Islet precursor cell (in vitro differentiated cells): Measurements from ENCODE around the gene LARGE1.
"Not testable (repeated sequence)": the region's sequence is repeated elsewhere in the genome, so short reads cannot be mapped to it uniquely, and the experiment has no call there.

Experiments
- DNase-seq: peaks from one replicate; pipeline ENCODE4 v3.0.0-alpha.2; 2018

The LARGE1 gene

DNA sequence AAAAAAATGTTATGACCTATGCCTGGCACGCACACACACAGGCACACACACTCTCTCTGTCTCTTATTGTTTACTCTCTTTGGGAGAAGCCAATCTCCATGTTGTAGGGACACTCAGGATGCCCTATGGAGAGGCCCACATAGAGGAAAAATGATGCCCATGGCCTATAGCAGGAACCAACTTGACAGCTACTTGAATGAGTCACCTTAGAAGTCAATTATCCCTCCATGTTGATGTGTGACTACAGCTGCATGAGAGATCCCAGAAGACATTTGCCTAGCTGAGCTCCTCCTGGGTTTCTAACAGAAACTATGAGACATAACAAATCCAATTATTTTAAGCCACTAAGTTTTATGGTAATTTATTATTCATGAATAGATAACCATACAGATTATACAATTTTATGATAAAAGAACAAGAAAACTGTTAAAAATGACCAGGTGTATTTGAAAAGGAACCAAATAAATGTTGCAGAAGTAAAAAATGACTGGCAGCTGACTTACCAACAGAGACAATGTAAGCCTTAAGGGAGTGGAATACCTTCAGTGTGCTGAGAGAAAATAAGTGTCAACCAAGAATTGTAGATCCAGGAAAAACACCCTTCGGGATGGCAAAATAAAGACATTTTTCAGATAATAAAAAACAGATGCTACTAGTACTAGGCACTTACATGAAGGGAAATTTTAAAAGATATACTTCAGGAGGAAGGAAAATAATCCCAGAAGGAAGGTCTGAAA, 458.4 kb downstream of the LARGE1 start:
- peak; percentile 4 for DNase-seq

DNA sequence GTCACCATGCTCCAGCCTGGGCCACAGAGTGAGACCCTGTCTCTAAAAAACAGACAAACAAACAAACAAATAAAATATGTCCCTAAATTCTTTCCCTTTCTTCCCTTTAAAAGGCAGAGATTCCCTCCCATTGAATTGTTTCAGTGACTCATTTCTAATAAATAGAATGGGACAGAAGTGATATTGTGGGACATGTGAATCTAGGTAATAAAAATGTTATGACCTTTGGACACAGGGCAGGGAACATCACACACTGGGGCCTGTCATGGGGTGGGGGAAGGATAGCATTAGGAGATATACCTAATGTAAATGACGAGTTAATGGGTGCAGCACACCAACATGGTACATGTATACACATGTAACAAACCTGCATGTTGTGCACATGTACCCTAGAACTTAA, 459.0 kb downstream of the LARGE1 start:
- DNase-seq: not testable (repeated sequence)

- DNase-seq: peak; percentile 11
Observed at GRCh38 chr22:33459137-33459536, 461.1 kb downstream of the LARGE1 start.

DNA sequence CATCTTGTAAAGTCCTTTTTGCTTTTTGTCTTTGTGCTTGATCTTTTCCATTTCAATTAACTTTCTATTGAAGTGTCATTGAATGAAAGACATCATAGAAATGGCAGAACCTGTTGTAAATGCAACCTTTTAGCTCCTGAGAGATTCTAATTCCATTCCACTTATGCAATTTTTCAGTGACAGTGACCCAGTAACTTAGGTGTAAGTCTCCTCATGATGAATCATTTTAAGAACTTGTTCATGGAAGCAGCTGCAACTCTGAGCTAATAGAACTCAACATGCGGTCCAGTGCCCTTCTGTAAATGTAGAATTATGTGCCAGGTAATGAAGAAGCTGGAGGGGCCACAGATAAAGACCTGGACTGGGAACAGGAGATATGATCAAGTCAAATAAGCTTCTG, 463.8 kb downstream of the LARGE1 start:
- DNase-seq: peak; percentile 7

DNA sequence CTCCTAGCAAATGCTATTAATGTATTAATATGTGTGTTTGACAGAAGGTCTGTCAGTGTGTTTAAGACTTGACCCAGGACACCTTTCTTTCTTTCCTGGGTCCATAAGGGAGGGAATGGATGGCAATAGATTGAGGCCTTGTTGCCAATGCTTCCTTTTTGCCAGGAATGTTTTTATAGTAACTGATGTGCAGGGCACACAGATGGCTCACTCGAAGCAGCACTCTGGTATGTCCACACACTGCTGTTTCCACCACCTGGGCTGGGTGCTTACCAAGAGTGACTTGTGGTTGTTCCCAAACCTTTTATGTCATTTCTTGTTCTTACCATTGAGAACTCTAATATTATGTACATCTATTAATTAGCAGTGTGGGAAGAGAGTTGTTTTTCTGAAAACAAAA, 465.2 kb downstream of the LARGE1 start:
- DNase-seq: no peak

DNA sequence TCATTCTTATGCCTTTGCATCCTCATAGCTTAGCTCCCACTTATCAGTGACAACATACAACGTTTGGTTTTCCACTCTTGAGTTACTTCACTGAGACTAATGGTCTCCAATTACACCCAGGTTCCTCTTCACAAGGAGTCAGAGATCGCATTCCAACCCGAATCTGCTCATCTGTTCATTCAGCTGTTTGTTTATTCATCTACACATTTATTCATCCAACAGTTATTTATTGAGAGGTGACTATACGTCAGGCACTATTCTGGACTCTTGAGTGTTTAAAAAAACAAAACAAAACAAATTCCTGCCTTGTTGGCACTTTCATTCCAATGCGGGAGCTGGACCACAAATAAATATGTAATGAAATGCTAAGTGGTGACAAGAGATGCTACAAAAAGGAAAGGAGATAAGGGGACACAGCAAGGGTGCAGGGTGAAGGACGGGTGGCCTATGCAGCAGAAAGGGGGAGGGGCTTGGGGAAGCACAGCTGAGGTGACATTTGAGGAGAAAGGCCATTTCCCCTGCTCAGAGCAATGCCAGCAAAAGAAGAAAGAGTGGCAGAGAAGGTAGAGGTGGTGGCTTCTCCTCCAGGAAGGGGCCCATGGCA, 468.3 kb downstream of the LARGE1 start:
- no peak for DNase-seq

DNA sequence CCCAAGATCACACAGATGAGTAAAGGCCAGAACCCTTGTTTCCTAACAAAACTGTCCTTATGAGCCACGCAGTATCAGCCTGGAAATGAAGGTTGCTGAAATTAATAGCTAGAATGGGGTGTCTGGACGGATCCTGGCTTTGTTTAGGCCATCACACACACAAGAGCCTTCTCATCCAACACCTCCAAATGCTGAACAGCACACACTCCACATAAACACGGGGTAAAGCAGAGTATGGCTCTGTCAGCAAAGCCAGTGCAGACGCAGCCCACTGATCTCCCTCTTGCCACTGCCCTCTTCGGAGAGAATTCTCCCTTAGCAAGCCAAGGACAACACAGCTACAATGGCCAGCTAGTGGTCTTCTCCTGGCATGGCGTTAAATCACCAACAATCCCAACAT, 469.5 kb downstream of the LARGE1 start:
- no peak for DNase-seq

GRCh38 chr22:33447733-33448132, 472.5 kb downstream of the LARGE1 start:
- no peak for DNase-seq

DNA sequence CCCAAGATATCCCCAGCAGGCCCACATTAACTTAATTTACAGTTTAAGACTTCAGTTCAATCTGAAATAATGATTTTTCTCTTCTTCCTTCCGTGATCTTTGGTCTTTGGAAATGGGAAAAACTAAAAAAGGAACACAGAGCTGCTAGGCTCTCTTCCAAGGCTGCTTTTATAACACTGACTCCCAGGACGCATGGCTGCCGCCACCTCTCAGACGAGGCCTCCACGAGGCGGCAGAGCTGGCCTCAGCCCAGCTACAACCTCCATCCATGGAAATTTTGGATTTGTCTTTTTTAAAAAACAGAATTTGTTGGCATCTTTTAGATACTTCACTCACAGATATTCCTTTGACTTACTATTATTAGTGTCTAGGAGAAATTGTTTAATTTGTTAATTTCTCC, 476.6 kb downstream of the LARGE1 start:
- no peak for DNase-seq

DNA sequence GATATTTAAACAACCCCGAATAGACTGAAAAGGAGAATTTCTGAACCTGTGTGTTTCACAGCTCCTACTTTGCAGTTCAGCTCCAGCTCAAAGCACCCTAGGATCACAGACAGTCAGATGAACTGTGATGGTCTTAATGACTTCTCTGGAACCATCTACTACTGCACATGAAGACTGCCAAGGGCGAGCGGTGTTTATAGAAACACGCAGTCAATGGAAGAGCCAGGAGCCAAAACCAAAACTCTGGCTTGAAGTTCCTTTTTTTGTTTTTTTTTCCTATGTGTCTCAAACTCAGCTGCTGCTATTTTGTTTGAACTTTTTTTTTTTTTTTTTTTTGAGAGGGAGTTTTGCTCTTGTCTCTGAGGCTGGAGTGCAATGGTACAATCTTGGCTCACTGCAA, 479.5 kb downstream of the LARGE1 start:
- no peak for DNase-seq

DNA sequence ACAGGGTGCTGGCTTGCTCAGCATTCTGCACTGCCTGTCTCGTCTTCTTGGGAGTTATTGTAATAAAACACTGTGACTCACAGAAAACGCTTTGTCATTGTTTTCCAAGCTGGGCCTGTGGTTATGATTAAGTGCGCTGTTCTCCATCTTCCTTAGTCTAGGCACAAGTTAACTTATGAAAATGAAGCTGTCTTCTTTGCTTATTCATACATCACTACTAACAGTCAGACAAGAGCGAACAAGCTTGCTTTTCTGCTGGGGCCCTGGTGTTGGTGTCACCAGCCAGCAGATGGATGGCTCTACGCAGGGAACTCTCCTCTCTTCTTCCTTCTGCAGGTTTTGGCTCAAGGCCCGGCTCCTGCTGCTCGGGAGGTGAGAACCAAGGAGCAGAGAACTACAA, 482.0 kb downstream of the LARGE1 start:
- DNase-seq: no peak

- DNase-seq: no peak
Observed at GRCh38 chr22:33431300-33431699, 489.0 kb downstream of the LARGE1 start.

DNA sequence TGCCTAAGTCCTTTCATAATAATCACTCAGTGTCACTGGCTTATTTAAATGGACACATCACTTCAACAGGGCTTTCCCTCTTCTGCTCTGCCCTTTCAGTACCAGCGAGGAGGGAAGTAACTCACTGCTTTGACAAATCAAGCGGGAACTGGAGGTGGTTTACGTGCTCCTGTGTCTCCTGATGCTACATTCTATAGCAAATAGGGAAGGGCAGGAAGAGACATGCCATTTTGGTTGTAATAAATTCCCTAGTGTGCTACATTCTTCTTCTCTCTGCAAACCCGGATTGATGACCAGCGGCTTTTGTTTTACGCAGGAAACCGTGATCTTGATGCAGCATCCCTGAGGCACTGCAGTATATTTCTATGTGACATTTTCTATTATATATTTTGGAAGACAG, 491.0 kb downstream of the LARGE1 start:
- no peak for DNase-seq

DNA sequence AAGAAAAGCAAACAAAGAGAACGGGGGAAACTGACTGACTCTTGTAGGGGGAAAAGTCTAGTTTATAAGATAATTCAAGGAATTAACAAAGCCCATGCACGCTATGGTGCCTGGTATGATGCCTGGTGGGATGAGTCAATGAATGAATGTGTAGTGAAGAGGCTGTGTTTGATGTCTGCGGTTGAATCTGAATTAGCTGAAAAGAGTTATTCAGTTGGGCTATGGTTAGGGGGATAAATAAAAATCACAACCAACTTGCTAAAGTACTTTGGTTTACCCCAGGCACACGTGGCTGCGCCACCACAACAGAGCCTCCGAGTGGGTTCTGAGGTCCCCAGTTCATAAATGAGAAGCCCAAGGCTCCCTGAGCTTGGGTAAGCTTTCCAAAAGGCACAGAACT, 492.8 kb downstream of the LARGE1 start:
- DNase-seq: no peak

- no peak for DNase-seq
Observed at GRCh38 chr22:33426451-33426850, 493.8 kb downstream of the LARGE1 start.

GRCh38 chr22:33421859-33422258, 498.4 kb downstream of the LARGE1 start:
- DNase-seq: no peak

- no peak for DNase-seq
Observed at GRCh38 chr22:33418484-33418883, 501.8 kb downstream of the LARGE1 start.

DNA sequence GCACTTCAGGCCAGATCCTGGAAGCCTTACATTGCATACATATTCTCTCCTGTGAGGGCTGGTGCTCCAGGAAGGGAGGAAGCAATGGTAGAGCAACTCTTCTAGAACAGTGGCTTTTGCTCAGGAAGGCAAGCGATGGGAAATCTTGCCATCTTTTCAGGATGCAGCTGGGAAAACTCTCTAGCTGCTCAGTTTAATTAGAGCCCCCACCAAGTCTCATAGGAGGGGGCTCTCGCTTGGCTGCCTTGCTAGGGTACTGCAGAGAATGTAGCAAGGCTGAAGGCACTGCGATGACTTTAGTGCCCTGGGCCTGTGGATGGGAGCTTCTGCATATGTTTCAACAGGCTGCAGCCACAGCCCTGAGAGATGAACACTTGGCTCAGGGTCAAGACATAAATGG, 504.9 kb downstream of the LARGE1 start:
- no peak for DNase-seq

DNA sequence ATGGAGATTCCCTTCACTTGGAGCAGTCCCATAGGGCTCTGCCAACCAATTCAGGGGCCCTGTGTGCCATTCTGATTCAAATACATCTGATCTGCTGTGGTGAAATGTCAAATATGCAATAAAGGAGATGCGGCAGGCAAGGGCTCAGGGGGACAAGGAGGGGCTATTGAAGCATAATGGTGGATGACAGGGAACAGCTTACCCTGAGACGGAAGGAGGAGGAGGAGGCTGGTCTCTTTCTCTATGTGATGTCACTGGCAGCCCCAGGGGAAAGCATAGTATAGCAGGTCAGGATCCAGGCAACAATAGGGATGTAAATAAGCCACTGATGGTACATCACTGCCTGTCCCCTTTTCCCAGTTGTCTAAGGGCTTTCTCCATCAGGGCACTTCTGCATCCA, 511.2 kb downstream of the LARGE1 start:
- DNase-seq: no peak

DNA sequence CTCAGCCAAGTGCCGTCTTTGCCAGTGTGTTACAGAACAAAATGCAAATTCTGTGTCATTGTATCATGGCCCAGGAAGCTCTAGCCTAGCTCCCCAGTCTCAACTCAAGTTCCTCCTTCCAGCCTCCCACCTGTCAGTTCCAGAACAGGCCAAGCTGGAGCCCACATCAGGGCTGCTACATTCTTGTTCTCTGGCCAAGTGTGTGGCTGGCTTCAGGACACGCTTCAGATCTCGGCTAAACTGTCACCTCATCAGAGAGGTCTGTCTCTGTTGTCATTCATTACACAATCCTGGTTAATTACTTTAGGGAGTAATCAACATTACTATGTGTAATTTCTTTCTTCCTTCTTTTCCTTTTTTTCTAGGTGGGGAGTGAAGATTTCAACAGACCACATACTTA, 515.1 kb downstream of the LARGE1 start:
- DNase-seq: no peak

GRCh38 chr22:33404723-33405122, 515.6 kb downstream of the LARGE1 start:
- no peak for DNase-seq

GRCh38 chr22:33402325-33402724, 518.0 kb downstream of the LARGE1 start:
- DNase-seq: no peak

DNA sequence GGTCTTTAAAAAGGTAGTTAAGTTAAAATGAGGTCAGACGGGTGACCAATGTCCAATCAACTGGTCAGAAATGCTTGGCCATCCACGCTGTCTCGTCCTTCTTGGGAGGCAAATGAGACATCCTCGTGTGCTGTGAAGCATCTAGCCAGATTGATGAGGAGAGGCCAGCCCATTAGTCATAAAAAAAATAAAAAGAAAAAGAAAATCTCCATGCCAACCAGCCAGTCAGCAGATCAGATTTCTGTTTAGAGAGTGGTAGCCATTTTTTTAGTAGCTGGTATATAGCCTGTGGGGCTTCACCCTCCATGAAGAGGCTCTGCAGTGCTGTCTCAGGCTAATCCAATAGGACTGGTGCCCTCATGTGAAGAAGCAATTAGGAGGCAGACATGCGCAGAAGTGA, 519.0 kb downstream of the LARGE1 start:
- DNase-seq: no peak

GRCh38 chr22:33400891-33401290, 519.4 kb downstream of the LARGE1 start:
- DNase-seq: no peak
